GM19238 (cell line): ENCODE results near the gene PDZD7.
A peak's percentile ranks its signal among the peaks of the same experiment; 100 is the strongest.

Experiments
- DNase-seq: peaks from one replicate; pipeline ENCODE4 v3.0.0; 2011; ENCODE audit warnings: low spot score; ENCODE audit not compliant: insufficient read length

PDZD7 gene

DNA sequence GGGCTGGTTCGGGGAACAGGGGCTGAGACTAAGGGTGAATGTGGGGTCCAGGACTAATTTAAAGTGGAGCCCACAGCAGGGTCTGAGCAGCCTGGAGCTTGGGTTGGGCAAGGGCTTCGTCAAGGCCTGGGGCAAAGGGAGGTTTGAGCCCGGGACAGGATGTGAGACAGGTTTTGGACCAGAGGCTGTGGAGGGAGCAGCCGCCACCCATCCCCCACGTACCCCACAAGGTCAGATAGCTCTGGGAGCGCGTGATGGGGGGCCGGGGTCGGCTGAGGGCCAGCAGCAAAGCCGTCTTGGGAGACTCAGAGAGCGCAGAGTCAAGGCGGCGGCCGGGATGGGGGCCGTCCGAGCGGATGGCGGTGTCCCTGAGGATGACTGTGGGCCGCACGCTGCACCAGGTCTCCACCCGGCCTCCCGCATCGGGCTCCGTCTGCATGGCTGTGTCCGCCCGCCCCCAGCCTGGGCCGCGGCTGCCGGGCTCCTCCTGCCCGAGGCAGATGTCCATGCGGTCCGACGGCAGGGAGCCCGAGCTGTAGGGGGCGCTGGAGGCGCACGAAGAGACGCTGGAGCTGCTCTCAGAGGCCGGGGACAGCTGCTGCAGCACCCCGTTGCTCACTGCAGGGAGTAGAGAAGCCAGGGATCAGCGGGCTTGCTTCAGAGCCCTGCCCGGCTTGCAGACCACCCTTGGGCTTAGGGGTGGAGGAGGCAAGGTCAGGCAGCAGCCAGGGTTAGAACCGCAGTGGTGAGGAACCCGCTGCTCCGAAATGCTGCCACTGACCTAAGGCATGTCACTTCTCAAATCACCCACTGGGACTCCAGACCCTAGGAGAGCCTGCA lies 12.1 kb downstream of the PDZD7 start:
- DNase-seq: peak; percentile 67

DNA sequence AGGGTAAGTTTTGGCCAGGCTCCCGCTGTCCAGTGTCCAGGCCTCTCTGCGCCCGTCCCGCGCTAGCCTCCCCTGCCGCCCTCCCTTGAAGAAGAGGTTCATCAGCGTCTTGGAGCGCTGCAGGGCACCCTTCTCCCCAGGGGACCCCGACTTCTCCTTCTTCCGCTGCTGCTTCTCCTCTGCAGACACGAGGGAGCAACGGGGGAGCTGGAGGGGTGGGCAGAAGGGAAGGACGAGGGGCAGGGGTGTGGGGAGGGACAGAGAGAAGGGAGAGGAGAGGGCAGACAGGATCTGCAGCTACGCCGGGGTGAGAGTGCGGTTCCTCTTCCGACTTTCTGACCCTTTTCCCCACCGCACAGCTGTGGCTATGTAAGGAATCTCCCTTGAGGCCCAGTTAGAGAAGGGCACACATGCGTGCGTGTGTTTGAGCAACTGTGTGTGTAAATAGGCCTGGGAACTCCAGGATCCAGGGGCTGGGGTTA lies 12.8 kb downstream of the PDZD7 start:
- no peak for DNase-seq

DNA sequence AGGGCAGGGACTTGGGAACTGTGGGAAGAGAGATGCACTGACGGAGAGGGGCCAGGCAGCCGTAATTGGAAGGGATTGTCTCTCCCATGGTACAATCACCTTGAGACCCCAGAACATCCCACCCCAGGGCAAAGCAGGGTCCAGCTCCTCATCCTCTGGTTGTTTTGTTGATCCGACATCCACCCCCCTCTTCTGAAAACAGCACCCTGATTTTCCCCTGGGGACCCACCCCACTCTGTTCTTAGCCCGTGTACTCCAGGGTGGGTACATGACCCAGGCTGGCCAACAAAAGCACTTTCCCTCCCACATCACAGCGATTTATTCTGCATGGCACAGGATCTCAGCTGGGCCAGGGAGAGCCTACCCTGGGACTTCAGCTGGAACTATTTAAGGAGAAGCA lies 14.1 kb downstream of the PDZD7 start:
- no peak for DNase-seq

DNA sequence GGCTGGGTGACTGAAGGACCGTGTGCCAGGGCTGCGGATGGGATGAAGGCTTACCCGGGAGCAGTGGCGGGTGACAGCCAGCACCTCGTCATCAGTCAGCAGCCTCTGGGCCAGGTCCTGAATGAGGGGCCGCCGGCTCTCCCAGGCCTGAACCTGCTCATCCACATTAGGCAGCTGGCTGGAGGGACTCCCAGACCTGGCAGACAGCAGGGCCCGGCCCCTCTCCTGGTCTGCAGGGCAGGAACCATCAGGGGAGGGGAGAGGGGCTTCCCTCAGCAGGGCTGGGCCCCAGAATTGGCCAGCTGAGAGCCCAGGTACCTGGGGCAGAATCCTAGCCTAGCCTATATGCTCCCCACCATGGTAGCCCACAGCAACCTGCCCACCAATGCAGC lies 15.4 kb downstream of the PDZD7 start:
- DNase-seq: no peak

DNA sequence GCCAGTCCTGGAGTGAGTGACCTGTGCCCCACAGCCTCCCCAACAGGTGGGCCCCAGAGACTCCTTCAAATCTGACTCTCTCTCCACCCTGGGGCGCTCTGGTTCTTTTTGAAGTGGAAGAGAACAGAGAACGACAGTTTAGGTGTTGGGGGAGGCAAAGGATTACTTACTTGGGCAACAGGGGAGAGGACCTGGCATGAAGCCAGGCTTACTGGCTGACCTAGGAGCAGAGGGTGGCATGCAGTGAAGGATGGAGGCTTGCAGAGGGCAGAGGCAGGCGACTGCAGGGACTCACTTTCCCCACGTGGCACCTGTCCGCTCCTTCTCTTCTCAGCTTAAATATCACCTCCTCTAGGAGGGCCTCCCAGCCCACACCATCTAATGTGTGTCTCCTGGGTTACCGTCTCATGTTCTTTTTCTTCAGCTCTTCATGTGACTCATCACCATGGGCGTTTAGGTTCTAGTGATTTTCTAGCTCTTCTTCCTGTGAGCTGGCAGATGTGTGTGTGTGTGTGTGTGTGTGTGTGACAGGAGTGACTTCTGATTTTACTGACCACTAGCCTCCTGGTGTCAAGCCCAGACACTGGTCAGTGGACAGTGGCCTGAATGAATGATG lies 15.9 kb downstream of the PDZD7 start:
- no peak for DNase-seq

DNA sequence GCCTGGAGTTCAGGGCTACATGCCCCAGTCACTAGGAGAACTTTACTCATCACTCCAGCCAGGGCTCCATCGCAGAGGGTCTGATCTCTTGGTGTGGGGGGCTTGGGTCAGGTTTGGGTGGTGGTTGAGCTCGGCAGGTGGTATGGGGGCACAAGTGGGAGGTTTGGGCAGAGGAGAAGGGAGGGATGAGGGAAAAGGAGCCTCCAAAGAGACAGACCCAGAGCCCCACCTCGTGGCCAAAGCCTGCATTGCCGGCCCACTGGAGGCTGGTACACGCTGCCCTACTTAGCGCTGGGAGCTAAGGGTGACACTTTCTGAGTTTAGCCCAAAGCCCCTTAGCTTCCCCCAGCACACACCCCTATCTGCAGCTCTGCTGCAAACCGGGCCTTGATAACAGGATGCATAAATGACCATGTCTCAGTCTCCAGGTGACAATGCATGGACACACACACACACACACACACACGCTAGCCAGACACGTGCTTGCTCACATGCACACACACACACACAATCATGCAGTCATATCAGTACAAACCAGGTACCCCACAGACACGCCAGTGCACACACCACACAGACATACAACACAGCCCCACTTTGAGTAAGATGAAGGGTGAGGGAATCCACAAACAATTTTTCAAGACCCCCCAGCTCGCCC lies 16.6 kb downstream of the PDZD7 start:
- DNase-seq: peak; percentile 79

DNA sequence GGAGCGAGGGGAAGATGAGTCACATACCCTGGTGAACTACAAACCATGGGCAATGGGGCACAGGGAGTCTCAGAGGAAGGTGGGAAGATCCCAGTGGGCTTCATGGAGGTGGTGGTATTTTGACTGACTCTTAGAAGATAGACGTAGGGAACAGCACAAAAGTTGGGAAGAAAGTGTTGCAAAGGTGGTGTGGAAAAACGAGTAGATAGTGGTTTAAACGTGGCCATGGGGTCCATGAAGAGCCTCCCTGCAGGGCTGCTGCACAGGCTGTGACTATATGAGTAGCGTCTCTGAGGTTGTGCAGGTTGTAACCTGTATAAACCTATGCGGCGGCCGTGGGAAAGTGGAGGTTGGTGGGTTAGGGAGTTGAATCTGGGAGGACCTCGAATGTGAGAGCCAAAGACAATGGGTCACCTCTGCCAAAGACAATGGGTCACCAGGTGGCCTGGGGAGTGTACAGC lies 17.5 kb downstream of the PDZD7 start:
- no peak for DNase-seq

DNA sequence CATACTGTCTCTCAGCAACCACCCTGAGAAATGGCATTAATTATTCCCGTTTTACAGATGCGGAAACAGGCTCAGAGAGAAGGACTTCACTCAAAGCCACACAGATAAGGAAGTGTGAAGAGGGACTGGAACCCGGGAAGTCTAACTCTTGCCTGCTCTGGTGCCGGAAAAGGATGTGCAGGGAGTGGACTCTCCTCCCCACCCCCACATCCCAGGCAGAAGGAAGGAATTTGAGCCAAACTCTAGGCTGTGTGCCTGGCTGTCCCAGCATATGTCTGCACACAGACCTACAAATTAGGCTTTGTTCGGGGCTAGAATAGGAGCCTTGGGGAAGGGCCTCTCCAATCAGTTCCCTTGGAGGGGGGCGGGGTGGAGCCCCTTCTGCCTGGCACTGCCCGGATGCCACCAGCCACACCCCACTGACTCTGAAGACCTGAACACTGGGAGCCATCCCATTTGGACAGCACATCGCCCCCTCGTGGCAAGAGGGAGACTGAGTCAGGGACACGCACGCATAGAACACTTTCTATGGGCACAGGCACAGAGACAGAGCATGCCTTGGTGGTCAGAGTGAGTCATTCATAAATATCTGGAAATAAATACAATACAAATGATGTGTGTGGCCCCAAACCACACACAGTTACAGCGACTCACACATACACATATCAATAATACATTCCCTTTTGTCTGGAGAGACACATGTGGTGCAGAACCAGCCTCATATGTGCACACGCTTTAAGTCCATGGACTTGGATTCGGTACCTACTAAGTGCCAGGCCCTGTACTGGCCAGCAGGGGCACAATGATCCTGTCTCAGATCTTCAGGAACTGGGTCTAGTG lies 18.2 kb downstream of the PDZD7 start:
- DNase-seq: peak; percentile 85

DNA sequence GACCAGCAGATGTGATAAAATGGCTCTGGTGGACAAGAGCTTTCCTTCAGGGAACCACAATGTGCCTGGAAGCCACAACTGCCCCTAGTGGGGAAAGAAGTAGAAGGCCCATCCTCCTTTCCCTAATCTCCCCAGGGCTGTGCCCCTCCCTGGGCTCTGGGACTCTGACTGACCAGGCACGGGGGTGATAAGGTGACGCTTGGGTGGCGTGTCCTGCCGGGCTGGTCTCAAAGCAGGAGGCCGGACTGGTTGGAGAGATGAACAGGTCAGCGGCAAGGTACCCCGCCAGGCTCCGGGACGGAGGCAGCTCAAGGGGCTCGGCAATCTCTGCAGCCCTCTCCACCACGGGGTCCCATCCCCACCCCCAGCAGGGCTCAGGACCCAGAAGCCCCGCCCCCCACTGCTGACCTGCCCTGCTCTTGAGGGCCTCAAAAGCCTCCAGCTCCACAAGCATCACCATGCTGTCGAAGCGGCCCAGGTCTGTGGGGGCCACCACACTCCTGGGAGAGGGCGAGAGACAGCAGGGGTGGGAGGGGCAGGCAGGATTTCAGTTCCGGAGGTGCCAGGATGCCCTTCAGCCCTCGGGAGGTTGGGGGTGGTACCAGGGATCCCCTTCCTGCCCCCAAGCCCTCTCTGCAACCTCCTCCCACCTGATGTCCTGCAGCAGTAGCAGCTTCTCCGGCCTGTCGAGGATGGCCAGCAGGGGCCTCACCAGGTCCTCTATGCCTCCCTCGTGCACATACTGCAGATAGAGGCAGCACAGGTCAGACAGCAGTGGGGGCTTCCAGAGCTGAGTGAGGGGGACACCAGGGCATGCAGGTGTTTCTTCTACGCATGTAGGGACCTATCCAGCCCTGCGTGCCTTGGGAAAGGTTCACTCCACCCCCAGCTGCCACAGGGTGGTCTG lies 19.2 kb downstream of the PDZD7 start:
- no peak for DNase-seq

DNA sequence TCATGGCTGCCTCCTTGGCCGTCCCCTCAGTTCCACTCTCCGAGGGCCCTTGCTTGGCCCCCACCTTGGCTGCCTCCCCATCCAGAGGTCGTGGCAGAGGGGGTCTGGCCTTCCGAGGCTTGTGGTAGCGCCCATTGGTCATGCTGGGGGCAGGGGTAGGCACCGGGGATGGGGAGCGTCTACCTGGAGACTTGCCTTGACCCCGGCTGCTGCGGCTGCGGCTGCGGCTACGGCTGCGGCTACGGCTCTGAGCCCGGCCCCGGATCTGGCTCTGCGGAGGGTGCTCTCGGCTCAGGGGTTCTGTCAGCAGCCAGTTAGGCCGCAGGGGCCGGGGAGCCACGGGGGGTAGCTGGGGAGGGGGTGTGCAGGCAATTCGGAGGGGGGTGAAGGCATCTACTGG lies 20.6 kb downstream of the PDZD7 start:
- no peak for DNase-seq

DNA sequence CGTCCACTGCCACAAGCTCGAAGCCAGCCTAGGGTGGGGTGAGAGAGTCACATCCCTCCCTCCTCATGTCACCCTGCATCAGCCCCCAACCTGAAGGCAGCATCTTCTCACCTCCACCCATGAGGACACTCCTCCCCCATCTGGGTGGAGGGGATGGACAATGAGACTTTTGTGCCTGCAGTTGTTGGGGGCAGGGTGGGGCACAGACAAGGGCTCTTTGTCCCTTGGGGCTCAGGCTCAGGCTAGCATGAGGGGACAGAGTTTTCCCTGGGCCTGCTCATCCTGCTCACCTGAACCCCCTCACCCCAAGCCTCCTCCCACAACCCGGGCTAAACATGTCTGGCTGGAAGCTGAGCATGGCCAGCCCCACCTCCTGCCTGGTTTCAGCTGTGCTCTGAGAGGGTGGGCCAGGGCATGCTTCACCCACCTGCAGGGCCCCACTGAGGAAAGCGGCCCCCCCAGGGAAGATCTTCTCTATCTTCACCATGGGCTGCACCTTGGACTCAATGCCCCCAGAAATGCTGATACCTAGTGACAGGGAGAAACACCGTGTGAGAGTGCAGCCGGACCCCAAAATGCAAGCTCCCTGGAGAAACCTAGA lies 22.0 kb downstream of the PDZD7 start:
- DNase-seq: no peak

DNA sequence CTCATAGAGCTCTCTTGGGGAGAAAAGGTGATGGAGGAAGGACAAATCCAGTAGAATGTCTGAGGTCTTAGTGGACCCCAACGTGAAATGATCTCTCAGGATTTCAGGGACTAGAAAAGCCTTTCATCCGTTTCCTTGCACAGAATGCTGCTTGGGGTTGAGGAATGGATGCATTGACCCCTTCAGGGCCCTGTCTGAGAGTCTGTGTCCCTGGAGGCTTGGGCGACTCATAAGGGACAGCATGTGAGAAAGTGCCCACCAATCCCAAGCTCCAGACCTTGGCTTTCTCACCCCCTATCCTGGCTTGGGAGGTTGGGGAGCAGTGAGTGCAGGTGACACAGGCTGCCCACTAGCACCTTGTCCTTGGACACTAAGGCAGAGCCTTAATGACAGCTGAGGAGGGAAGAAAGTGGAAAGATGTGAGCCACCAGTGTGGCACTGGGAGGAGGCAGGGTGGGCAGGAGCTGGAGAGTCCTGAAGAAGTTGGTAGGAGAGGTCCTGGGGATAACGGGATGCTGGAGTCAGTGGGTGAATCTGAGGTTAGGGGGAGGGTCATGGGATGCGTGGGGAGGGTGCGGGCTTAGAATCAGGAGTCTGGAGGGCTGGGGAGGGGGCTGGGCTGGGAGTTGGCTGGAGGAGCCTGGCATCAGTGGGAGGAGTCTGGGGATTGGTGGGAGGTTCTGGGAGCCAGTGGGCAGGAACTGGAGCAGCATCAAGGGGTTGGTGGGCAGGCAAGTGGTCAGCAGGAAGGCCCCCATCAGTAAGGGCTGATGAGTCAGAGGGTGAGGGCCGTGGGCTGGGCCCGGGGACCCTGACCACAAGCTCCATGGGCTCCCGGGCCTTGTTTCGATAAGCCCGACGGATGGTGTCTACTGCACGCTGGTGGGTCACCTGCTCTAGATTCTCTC lies 22.8 kb downstream of the PDZD7 start:
- DNase-seq: no peak

DNA sequence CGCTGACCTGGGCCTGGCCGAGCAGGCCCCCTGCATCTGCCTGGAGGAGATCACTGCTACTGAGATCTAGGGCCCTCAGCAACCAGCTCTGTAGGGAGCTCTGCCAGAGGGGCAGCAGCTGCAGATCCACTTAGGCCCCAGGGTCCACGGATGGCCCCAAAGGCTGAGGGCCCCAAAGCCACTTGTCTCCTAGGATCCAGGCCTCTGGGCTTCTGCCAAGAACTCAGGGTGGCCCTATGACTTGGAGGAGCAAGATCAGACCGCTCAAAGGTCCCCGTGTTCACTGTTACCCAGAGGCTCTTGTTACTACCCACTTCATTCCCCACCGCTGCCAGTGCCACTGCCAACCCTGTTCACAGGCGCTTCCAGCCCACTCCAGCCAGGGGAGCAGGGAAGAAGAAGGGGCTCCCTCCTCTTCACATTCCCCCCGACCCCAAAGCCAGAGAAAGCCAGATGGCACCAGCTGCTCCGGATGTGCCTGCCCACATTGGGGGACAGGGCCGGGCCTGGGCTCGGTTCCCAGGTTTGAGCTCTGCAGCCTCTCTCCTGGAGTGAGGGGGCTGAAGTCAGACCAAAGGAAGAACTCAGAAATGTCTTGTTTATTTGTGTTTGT lies 23.7 kb downstream of the PDZD7 start:
- no peak for DNase-seq

DNA sequence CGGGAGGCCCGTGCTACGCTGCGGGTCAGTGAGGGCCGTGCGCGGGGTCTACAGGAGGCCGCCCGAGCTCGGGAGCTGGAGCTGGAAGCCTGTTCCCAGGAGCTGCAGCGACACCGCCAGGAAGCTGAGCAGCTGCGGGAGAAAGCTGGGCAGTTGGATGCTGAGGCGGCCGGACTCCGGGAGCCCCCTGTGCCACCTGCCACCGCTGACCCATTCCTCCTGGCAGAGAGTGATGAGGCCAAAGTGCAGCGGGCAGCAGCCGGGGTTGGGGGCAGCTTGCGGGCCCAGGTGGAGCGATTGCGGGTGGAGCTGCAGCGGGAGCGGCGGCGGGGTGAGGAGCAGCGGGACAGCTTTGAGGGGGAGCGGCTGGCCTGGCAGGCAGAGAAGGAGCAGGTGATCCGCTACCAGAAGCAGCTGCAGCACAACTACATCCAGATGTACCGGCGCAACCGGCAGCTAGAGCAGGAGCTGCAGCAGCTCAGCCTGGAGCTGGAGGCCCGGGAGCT lies 24.3 kb downstream of the PDZD7 start:
- DNase-seq: no peak

DNA sequence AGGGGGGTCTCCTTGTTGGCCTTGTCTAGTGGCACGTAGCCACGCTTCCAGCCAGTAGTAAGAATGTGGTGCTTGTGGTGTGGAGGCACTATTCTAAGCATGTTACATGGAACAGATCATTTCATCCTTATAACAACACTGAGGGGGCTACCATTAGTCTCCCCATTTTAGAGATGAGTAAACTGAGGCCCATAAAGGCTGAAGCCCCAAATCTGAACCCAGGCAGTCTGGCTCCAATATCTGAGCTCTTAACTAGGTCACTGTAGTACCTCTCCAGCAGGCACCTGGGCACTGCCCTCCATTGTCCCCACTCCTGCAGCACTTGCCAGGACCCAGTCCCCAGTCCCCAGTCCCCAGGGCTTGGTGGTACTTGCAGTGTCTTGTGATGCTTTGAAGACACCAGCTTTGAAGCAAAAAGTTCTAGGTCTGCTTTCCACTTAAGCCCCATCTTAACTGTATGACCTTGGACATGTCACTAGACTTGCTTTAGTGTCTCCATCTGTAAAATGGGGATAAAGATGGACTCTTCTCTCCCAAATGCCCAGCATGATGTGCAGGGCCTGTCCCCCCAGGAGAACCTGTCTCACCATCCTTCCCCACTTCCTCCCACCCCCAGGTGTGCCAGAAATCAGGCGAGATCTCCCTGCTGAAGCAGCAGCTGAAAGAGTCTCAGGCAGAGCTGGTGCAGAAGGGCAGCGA lies 24.9 kb downstream of the PDZD7 start:
- no peak for DNase-seq

DNA sequence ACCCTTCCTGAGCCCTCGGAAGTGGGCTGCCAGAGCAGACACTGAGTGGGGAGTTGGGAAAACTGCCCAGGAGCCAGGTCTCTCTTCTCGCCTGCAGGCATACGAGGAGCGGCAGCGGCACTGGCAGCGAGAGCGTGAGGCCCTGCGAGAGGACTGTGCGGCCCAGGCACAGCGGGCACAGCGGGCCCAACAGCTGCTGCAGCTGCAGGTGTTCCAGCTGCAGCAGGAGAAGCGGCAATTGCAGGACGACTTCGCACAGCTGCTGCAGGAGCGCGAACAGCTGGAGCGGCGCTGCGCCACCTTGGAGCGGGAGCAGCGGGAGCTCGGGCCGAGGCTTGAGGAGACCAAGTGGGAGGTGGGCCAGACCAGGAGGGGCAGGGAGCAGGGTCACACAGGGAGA lies 25.6 kb downstream of the PDZD7 start:
- no peak for DNase-seq

DNA sequence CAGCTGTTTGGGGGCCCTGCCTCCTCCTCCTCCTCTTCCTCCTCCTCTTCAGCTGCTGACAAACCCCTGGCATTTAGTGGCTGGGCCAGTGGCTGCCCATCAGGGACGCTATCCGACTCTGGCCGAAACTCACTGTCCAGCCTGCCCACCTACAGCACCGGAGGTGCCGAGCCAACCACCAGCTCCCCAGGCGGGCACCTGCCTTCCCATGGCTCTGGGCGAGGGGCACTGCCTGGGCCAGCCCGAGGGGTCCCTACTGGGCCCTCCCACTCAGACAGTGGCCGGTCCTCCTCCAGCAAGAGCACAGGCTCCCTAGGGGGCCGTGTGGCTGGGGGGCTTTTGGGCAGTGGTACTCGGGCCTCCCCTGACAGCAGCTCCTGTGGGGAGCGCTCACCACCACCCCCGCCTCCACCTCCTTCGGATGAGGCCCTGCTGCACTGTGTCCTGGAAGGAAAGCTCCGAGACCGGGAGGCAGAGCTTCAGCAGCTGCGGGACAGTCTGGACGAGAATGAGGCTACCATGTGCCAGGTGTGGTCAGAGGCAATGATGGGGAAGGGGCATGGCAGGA lies 27.2 kb downstream of the PDZD7 start:
- no peak for DNase-seq
